Effector CD8-positive, alpha-beta T cell (primary cell): ENCODE data around the gene RECK.
A peak's percentile ranks its signal among the peaks of the same experiment; 100 is the strongest.
"Not testable (repeated sequence)": the region's sequence is repeated elsewhere in the genome, so short reads cannot be mapped to it uniquely, and the experiment has no call there.

Experiments used
- DNase-seq: peaks from one replicate; lab custom pipeline; 2025; lab: John Stamatoyannopoulos, UW

The RECK gene

DNA sequence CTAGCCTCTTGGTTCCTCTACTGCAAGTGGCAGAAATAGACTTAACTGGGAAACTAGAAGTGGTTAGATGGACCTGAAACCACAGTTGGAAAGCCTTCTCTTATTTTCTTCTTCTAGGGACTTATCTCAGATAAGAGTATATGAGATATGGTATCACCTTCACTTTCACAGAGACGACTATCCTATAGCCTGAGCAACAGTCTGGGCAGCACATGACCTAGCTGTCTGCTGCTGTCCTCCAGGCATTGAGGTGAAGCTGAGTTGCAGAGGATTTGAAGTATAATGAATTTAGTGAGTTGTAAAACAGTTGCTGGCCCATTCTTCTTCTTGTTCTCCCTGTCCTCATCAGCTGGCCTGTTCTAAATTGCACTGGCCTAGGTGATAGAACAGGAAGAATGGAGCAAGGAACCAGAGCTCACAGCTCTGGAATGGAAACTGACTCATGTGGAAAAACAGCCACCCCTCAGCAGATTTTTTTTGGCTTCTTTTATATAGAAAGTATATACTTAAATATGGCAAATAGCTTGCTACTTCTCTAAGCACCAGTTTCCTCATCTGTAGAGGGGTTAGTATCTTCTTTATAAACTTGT, 27.8 kb downstream of the RECK start:
- no peak for DNase-seq

DNA sequence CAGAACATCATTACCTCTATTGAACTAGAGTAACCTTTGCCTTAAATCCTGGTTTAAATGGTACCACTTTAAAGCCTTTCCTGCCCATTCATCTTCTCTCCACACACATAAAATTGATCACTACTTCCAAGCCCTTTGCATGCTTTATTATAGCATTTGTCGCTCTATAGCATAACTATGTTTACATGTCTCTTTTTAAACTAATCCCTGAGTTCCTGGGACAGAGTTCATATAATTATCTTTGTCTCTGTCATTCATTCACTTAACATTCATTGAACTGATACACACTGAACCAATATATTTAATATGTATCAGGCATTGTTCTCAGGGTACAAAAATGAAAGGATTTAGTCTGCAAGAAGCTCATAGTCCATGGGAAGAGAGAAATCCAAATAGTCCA, 37.3 kb downstream of the RECK start:
- DNase-seq: no peak

DNA sequence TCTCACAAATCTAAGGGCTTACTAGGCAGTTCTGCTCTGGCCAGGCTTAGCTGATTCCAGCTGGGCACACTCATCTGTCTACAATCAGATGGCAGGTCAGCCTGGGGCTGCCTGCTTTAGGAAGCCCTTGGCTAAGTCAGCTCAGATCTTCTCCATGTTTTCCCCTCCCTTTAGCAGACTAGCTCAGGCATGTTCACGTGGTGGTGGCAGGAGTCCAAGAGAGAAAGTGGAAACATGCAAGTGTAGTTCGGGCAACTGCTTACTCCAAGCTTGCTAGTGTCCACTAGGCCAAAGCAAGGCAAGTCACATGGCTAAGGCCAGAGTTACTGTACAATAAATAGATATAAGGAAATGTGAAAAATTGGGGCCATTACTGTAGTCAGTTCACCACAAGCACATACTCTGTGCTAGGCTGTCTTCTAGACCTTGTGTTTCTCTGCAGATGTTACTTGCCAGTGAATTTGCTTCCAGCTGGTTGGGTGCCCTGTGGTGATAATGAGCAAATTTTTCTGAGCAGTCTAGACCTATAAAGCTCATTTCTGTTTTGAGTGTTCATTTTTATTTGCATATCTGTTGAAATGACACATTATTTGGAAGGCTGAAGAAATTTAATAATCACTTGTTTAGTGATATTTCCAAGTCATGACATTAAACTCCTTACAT, 38.3 kb downstream of the RECK start:
- DNase-seq: no peak

DNA sequence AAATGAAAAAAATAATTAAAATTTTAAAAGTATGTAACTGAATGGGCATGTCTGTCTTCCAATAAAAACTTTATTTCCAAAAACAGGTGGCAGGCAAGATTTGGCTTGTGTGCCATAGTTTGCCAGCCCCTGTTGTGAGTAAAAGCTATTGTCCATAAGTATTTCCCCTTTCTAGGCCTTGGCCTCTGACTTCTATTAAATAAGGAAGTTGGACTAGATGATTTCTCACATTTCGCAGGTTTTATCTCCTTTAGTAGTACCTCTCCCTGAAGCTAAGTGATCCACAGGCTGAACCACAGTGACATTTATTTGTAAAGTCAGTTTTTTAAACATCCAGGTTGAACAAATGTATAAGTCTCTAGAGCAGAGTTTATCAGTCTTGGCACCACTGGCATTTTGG, 41.3 kb downstream of the RECK start:
- no peak for DNase-seq

DNA sequence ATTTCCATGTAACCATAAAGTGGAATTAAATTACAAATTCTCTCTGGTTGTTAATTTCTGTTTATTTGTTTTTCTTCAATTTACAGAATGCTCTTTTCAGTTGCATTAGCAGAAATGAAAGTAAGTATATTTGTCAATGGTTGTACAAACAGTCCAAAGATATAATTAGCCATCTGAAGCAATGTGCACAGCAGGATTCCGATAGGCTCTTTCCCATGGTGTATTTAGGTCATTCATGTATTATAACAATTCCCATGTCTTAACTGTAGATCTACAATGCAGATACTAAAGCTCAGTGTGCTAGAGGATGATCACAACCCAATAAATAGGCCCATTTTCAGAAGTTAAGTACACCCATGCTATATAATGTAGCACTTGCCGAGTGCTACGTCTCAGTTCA, 43.8 kb downstream of the RECK start:
- DNase-seq: no peak

DNA sequence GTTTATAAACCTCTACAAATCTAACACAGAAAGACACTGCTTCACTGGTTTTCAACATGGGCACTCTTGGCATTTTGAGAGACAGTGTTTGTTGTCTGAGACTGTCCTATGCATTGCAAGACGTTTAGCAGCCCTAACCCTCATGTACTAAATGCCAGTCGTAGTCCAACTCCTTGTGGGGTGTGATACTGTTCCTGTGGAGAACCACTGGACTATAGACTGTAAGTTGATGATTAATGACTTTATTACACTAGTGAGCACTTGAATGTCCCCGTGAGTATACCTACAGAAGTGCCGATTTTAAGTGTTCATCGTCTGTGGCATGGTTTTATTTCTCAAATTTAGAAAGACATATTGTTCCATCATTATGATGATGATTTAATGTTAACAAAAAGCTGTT, 46.2 kb downstream of the RECK start:
- no peak for DNase-seq

DNA sequence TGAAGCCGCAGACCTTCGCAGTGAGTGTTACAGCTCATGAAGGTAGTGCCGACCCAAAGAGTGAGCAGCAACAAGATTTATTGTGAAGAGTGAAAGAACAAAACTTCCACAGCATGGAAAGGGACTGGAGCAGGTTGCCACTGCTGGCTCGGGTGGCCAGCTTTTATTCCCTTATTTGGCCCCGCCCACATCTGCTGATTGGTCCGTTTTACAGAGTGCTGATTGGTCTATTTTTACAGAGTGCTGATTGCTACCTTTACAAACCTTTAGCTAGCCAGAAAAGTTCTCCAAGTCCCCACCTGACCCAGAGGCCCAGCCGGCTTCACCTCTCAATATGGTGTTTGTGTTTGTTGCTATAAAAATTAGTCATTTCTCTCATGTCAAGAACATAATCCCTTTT, 49.7 kb downstream of the RECK start:
- no peak for DNase-seq

DNA sequence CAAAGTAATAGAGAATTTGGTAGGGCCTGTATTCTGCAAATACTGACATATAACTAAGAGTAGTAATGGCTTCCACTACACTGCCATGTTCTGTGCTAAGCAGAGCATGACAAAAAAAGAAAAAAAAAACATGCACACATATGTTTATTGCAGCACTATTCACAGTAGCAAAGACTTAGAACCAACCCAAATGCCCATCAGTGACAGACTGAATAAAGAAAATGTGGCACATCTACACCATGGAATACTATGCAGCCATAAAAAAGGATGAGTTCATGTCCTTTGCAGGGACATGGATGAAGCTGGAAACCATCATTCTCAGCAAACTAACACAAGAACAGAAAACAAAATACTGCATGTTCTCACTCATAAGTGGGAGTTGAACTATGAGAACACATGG, 50.3 kb downstream of the RECK start:
- DNase-seq: not testable (repeated sequence)

DNA sequence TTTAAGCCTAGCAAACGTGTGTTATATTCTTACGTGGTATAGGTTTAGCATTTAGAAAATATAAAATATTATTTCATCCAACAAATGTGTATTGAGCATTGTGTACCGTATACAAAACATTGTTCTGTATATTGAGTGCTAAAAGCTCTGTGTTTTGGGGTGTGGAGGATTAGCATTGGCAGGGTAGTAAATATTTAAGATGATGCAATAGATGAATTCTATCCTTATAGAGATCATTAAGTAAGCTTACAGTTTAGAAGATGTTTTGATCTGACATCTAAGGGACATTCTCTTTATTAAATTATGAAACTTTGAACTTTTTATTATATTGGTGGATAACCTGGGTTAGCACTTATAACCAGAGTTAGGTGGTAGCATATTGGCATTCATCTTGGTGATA, 51.3 kb downstream of the RECK start:
- DNase-seq: no peak

DNA sequence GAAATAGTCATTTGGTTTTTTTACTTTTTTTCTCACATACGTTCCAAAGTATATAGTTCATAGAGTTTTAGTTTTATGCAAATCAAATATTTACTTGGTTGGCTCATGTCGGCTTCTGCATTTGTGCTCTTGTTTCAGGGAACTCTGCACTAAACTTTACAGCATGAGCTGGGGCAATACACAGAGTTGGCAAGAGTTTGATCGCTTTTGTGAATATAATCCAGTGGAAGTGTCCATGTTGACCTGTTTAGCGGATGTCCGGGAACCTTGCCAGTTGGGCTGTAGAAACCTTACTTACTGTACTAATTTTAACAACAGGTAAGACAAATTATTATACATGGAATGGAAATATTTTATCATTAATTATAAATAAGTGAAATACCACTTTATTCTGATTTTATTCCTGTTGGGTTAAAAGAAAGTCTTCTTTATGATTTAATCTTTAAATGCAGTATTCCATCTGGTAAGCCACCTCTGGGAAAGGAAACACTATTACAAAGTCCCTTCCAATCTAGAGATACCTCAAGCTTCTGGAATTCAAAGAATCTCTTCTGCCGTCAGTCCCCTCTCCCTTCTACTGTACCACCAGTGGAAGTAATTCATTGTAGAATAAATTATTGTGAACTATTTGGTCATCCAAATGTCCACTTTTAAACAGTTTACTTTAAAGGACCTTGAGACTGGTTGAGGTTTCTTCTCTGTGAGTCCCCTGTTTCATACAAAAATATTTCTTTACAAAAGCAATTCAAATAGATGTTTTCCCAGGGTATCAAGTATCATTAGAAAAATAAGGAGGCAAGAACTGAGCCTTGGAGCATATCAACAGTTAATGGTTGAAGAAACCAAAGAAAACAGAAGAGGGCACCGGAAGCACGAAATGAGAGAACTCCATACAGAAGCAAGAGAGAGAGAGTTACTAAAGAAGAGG, 54.6 kb downstream of the RECK start:
- no peak for DNase-seq

DNA sequence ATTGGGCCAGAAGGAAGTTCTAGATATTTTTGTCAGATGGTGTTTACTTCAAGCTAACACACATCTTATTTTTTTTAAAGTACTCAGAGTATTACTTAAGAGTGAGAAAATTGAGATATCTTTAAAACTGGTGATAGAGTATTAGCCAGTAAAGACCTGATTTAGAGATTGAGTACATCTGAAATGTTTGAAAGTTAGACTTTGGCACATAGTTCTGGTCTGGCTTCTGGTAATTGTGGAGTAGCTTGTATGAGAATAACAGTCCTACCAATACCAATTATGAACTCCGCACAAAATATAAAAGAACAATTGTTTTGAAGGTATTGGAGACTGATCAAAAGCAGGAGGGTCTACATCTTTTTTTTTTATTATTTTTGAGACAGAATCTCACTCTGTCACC, 55.3 kb downstream of the RECK start:
- no peak for DNase-seq

DNA sequence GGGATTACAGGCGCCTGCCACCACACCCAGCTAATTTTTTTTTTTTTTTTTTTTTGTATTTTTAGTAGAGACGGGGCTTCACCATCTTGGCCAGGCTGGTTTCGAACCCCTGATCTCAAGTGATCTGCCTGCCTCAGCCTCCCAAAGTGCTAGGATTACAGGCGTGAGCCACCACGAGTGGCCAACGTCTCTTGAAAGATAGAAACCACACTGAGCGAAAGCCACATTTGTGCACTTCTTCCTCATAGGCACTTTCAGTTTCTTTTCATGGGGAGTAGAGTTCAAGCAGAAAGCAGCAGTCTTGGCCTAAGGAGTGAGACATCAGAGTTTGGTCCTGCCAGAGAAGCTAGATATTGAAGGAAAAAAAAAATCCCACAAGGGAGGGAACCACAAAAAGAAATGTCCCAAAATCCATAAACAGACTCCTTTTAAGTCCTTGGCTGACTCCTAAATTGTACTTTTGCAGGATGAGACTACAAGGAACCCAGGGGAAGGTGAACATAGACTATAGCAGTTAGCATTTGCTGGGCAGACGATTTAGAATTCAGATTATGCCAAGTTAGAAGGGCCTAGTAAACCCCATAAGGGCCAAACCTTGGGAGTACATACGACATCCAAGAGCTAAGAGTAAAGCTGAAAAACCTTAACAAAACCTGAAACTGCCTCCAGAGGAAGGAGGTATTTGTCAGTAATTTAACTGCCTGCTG, 55.9 kb downstream of the RECK start:
- no peak for DNase-seq

DNA sequence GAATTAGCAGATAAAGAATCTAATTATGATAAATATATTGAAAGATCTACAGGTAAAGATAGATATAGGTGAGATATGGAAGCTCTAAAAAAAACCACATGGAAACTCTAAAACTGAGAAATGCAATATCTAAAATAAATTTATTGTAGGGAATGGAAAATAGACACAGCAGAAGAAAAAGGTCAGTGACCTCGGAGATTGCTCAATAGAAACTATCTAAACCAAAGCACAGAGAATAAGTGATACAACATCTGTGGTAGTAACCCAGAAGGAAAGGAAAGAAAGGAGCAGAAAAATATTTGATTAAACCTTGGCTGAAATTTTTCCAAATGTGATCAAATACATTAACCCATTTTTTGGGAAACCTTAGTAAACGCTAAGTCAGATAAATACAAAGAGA, 56.7 kb downstream of the RECK start:
- DNase-seq: no peak

DNA sequence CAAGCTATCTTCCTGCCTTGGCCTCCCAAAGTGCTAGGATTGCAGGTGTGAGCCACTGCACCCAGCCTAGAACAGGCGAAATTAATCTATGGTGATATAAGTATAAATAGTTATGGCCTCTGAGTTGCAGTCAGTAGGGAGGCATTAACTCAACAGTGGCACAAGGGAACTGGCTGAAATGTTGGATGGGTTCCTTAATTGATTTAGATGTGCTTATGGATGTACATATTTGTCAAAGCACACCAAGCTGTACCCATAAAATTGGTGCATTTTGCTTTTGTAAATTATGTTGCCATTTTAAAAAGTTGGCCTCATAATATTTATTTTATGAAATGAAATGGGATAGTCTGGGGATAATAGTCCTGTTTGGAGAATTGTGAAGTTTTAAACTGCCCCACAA, 63.0 kb downstream of the RECK start:
- DNase-seq: no peak

DNA sequence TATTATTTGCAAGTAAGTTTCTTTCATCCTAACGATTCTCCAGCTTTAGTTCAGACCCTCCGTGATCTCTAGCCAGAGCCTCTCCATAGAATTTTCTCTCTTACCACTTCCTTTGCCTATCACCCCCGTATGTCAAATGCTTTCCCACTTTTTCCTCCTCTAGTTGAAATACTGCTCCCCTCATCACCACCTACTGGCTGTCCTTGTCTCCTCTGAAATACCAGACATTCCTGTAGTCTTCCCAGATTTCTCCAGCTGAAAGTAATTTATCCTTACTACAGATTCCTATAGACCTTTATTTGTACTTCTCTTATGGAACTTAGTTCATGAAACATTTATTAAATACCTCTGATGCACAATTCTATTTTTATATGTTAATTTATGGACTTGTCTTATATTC, 63.8 kb downstream of the RECK start:
- DNase-seq: no peak

DNA sequence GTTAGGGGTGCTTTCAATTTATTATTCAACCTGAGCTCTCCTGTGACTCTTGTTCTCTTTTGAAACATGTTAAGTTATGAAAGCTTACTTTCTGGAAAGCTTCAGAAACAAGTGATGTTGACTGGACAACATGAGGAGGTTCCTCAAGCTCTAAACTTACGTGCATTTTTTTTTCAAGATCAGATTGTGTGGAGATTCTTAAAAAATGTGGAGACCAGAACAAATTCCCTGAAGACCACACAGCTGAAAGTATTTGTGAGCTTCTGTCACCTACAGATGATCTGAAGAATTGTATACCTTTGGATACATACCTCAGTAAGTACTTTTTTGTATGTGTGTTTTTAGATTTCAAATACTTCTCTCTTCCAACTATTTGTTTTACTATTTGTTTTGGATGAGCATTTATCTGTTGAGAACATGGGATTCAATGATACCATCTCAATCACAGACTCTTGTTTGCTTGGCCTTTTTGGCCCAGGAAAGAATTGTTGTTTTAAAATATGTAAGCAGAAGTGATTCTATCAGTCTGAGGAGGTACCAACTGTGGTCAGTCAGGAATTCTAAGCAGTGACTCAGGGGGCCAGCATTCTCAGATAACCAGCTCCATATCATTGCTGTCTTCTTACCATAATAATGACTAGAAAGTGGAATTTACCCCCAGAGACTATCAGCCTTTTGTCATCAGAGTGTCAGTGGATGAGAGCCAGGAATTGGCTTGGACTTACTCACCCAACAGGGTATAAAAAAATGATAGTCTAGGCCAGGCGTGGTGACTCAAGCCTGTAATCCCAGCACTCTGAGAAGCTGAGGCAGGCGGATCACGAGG, 65.4 kb downstream of the RECK start:
- DNase-seq: no peak

DNA sequence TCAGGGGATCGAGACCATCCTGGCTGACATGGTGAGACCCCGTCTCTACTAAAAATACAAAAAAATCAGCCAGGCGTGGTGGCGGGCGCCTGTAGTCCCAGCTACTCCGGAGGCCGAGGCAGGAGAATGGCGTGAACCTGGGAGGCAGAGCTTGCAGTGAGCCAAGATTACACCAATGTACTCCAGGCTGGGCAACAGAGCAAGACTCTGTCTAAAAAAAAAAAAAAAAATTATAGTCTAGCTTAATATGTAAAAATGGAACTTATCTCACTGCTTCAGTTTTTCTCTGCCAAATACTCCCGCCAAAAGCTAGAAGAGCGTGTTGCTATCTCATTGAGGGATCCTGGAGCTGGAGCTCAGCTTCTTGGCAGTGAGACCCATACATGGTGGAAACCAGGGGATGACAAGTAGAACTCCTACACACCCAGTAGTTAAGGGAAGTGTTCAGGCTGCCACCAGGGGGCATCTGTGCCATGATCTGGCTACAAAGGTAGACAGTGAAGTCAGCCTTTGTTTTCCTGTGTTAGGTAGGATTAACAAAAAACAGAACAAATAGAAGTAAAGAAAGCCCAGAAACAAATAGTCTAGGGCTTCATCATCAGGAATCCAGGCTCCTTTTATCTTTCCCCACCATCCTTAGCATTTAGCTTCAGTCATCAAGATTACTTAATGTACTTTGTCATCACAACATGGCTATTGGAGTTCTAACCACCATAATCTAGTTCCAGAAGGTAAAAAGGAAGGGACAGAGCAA, 66.2 kb downstream of the RECK start:
- peak; percentile 78 for DNase-seq

DNA sequence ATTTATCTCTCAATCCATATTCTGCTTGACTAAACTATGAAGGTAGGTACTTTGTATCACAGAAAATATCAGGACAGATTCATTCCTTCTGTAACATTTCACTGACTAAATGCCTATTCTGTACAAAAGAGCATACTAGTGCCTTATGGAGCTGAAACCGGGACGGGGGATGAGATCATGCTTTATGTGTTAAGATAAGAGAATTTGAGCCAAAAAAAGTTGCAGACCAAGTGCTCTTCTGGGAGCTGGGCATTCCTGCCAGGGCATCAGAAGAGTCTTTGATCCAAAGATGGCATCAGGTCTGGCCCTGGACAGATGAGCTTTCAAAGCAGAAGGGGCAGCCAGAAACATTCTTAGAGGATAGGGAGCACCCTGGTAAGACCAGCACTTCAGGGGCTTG, 72.4 kb downstream of the RECK start:
- DNase-seq: no peak

DNA sequence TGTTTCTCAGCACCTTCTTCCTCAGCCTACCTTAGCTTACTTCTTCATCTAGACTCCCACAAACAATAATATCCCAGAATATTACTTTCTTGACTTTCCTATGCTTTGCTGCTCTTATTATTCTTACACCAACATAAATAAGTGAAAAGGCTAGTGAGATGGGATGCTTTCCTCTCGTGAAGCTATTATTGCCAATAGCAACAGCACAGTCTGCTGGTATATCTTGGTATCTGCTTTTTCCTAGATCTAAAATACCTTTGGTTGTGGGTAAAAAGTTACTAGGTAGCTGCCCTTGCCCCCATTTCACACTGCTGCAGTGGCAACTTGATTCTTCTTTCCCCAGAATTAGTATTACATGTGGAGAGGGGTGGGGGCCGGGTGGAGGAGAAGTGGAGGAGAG, 73.7 kb downstream of the RECK start:
- DNase-seq: no peak

DNA sequence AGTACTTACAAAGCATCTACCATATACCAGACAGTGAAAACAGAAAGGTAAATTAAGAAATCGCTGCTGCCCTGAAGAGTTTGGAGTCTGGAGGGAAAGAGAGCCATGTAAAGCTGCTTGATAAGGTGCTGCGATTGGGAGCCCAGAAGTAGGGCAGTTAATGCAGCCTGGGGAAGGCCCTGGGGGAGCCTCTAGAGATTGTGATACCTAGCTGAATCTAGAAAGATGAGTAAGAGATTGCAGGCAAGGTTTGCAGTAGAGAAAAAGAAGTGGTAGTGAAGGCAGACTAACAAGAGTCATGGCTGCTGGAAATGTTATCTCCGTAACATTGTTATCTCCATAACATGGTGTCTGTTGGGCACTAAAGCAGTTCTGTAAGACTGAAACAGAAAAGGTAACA, 75.8 kb downstream of the RECK start:
- no peak for DNase-seq

DNA sequence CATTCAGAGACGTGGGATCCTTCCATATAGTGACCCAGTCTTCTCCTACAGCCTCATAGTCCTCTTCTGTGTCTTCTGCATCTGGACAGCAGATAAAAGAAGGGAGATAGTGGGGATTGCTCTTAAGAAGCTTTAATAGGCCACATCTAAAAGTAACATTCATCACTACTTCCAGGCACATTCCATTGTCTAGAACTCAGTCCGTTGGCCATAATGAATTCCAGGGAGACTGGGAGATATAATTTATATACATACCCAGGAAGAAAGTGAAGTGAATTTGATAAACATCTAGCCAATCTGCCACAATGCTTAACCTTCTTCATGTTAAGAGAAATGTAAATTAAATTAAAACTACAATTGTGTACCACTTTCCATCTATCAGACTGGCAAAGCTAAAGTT, 77.3 kb downstream of the RECK start:
- DNase-seq: no peak
